NCI-H82 treated with DMSO at 0.1 percent for 48 hours (cell line): ENCODE data around the gene KCNQ1OT1.

Experiments
- DNase-seq: peaks from one replicate; lab custom pipeline; 2025; ENCODE audit not compliant: unreplicated experiment; lab: John Stamatoyannopoulos, UW

Gene KCNQ1OT1

GRCh38 chr11:2703363-2704141, 3.8 kb upstream of the KCNQ1OT1 start:
- peak; percentile 67 for DNase-seq

DNA sequence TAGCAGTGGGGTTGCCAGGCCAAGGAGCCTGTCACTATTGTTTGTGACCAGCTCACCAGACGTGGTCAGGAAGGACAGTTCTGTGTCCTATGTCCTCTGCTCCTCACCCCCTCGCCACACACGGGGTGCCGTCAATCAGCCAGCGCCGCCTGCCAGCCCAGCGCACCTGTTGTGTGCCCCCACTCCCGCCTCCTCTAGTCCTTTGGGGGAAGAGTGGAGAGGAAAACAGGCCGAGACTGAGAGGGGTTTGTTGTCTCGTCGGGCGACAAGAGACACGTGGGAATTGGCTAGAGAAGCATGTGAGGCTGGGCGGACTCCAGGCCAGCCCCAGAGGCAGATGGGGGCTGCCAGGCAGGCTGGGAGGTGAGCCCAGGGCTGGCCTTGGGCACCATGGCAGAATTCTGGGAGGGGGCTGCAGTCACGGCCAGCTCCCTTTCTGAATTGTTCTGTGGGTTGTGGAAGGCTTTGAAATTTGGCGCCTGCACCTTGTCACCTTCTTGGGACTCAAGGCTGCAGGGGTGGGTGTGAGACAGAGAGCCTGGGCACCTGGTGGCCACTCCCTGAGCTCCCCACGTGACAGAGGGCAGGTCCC, 3.1 kb upstream of the KCNQ1OT1 start:
- DNase-seq: no peak

DNA sequence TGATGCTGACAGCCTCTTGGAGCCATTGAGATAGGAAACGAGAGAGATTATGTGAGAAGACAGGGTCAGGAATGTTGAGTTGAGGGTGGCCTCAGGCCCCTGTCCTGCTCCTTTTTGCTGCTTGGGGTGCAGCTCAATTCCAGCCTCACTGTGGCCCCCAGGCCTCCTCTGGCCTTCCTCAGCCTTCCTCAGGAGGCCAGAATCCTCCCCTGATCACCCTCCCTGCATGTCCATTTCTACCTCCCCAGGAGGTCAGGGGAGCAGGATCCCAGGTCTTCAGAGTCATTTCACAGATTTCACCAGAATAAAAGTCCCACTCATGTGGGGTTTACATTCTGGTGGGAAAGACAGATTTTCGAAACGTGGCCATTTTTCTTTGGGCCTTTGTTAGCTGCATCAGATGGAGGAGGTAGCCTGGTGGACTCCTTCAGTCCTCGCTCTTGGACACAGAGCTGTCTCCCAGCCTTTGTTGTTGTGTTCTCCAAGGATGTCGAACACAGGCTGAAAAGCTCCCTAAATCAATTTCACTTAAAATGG, 2.2 kb upstream of the KCNQ1OT1 start:
- DNase-seq: no peak

GRCh38 chr11:2701230-2701629, 1.4 kb upstream of the KCNQ1OT1 start:
- no peak for DNase-seq

DNA sequence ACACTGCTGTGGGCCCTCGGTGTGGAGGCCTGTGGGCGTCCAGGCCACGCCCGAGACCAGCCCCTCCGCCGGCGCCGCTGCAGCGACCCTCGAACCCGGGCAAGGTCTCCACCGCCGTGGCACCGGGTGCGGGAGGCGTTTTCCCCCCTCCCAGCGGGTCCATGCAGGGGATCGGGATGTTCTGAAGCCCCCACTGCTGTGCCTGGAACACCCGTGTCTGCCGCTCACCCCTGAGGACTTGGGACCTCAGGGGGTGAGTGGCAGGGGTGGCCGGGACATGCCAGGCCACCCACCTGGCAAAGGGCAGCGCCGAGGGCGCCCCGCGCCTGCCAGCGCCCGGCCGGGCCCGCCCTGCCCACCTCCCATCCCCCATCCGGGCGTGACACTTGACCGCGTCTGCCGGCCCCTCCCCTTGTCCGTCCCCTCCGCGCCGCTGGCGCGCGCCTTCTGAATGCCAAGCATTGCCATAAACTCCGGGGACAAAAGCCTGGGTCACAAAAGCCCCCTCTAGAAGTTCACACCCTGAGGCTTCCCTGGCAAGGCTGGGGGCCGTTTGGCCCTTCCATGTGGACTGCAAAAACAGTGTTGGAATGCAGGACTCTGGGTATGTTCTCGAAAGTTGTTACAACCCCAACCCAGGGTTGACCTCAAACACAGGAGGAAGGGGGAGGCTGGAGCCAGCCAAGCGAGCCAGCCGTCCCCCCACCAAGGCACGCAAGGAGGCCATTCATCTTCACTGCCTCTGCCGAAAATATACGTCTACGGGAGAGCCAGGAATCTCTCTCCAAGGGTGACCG, 819 bp upstream of the KCNQ1OT1 start:
- no peak for DNase-seq

- DNase-seq: no peak
Observed at GRCh38 chr11:2699185-2699530, 636 bp downstream of the KCNQ1OT1 start.

- DNase-seq: no peak
Observed at GRCh38 chr11:2698386-2699184, 1.2 kb downstream of the KCNQ1OT1 start.

GRCh38 chr11:2697866-2698265, 1.9 kb downstream of the KCNQ1OT1 start:
- no peak for DNase-seq

DNA sequence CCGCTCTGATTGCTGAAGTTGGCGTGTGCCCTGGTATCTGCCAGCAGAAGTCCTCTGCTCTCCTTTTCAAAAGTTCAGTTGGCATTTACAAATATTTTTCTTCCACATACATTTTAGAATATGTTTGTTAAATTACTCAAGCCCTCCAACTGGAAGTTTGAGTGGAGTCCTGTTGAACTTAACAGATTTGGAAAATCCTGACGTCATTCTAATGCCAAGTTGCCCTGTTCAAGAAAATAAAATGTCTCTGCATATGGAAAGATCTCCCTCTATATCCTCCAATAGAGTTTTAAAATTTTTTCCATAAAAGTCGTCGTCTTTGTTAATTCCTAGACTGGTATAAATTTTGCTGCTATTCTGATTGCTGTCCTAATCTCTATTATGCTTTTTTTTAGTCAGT, 3.3 kb downstream of the KCNQ1OT1 start:
- DNase-seq: no peak

- no peak for DNase-seq
Observed at GRCh38 chr11:2694995-2695939, 4.5 kb downstream of the KCNQ1OT1 start.

DNA sequence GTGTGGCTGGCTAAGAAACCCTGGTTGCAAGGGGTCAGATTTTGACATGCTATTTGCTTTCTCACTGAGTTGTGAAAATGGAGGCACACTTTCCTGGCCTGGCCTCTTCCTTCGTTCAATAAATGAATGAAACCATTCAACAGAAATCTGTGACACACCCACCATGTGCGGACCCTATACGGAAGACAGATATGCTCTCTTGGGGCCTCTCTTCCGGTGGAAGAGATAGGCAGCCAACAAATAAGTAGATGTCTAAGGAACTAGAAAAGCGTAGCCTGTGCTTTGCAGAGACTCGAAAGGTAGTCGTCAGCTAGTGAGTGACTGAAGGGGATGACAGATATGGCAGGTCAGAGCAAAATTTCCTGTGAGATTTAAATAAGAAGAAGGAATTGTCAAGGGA, 5.3 kb downstream of the KCNQ1OT1 start:
- no peak for DNase-seq

DNA sequence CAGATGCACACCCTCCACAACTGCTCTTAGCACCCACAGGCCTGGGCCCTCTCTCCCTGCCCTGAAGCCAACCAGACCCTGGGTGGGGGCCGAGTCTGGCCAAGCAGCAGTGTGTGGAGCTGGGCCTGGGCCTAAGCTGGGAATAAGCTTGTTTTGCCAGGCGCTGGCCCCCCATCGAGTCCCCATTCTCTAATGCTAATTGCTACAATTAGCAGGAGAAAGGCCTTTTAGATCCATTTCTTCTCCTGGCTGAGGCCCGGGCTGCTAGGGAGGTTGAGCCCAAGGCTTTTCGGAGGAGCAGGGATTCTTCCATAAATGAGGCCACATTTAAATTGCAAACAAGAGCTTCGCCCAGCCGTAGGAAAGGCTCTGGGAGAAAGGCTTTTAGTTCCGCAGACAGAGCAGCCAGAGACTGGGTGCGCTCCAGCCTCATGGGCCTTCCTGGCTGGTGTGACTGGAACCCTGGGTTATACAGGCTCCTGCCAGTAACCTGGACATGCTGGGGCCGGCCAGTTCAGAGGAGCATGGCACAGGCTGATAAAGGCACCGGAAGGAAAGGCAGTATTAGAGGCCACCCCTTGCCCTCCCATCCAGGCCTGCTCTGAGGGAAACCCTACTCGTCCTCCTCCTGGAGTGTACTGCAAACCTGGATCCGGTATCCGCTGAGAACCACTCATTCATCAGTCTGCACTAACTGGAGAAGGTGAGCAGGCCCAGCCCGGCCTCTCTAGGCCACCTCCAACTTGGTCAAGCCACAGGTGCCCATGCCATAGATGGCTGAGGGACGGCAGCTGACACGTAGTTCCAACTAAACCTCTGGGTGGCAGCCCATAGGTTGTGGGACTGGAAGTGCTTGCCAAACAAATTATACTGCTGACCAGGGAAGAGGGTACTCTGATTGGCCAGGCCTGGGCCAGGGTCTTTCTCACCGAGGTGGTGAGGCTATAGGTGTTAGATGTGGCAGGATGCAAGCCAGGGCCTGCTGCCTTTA, 6.2 kb downstream of the KCNQ1OT1 start:
- DNase-seq: no peak

- DNase-seq: no peak
Observed at GRCh38 chr11:2691991-2692875, 7.6 kb downstream of the KCNQ1OT1 start.

DNA sequence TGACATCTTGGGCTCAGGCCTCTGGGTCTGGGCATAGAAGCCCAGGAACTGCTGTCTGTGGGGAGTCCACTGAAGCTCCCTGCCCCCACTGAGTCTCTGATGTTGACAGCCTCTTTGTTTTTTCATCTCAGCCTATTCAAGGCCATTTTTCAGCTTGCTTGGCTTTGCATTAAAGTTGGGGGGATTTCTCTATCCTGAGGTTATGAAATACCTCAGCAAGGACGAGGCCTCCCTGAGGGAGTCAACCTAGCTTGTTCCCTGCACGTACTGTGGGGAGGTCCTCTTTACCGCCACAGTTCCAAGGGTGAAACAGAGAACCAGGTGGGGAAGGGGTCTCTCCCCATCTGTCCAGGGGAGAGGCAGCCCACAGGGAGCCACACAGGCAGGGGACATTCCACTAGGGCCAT, 8.4 kb downstream of the KCNQ1OT1 start:
- no peak for DNase-seq

GRCh38 chr11:2690596-2691354, 9.0 kb downstream of the KCNQ1OT1 start:
- no peak for DNase-seq

- DNase-seq: no peak
Observed at GRCh38 chr11:2689651-2690575, 9.9 kb downstream of the KCNQ1OT1 start.
